ENCODE data around the gene MAPKAPK3. TPM values are rescaled to one million over a fixed set of nuclear protein-coding genes. Genes with fewer than 3 reads are reported as not detected.

MAPKAPK3 gene
- total RNA-seq, 1 donor from 2014 or later: 21.2 TPM

DNA sequence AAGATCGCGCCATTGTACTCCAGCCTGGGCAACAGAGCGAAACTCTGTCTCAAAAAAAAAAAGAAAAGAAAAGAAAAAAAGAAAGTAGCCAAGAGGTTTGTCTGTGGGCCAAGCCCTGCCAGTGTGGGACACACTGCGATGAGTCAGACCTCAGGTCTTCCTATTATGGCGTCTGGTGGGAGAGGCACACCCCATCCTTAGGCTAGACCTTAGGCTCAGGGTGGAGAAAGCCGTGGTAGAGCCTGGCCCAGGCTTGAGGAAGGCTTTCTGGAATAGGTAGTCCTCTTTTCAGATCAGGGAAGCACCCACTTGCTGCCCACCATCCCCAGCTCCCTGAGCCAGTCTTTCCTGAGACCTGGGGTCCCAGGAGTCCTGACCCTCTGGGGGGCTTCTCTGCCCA lies 41.6 kb upstream of the MAPKAPK3 start:
- Mint-ChIP-seq H3K27me3 (ENCODE audit: low read depth) (no peaks in the 10 kb centered on the region), H3K4me1 (ENCODE audit: low read depth) (peaks cover 11% of the 10 kb centered on the region), H3K9me3 (ENCODE audit: low read depth) (no peaks in the 10 kb centered on the region), H3K27ac (ENCODE audit: unreplicated experiment) (no peak overlapping the region), H3K4me3 (ENCODE audit: unreplicated experiment) (no peak overlapping the region), H3K36me3 (ENCODE audit: low read depth) (peaks cover 4% of the 10 kb centered on the region)
- no peak for DNase-seq (ENCODE audit: low spot score)
- no peak for TF ChIP-seq CTCF (IDR thresholded peaks at IDR 0.05)

DNA sequence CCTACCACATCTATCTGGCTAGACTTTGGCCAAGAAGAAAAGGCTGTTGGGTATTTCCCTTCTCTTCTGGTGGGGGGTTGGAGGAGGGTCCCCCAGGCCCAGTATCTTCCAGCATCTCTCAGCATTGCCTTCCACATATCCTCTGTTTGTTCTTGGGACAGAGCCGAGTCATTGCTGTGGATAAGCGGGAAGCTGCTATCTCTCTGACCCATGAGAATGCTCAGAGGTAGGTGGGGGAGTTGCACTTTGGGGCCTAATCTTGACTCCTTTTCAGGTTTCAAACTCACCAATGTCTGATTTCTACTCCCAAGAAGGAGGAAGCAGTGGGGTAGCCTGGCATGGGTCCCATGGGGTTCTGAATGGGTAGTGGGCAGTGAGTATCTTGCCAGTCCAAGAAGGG lies 39.6 kb upstream of the MAPKAPK3 start:
- no peak overlapping the region for H3K27ac Mint-ChIP-seq (ENCODE audit: unreplicated experiment)
- H3K4me3 Mint-ChIP-seq (ENCODE audit: unreplicated experiment): no peak overlapping the region
- peaks cover 6% of the 10 kb centered on the region for H3K36me3 Mint-ChIP-seq (ENCODE audit: low read depth)
- no peaks in the 10 kb centered on the region for H3K4me1 Mint-ChIP-seq (ENCODE audit: low read depth)
- no peaks in the 10 kb centered on the region for H3K27me3 Mint-ChIP-seq (ENCODE audit: low read depth)
- DNase-seq (ENCODE audit: low spot score): no peak
- TF ChIP-seq CTCF (IDR thresholded peaks at IDR 0.05): no peak
- H3K9me3 Mint-ChIP-seq (ENCODE audit: low read depth): no peaks in the 10 kb centered on the region

DNA sequence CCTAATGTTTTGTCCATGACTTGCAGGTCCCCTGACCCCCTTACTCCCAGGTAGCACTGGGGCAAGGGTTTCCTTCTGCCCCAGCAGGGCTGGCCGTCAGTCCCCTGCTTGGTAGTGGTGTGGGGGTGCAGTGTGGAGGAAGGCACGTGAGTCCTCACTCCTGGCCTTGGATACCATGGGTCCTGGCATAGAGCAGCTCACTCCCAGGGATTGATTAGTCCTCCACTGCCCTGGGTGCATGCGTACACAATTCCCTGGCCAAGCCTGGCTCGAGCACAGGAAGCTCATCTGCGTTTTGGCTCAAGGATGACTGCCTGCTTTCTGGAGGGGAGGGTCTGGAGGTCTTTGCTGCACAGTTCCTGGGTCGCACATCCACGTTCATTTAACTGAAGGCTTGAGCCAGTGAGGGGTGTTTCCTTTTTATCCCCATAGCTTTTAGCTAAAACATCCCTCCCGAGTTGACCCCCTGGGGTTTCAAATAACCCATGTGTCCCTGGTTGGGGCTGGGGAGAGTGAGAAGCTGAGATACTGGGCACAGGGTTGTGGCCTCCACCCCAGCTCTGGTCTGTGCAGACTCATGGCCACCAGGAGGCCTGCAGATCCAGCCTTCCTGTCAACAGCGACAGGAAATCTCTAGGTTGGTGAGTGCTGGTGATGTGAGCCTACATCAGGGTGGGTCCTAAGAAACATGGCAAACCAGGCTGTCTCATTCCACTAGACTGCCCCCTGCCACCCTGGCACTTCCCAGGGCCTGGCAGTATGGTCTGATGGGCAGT lies 36.1 kb upstream of the MAPKAPK3 start:
- no peaks in the 10 kb centered on the region for H3K27me3 Mint-ChIP-seq (ENCODE audit: low read depth)
- no peak overlapping the region for H3K27ac Mint-ChIP-seq (ENCODE audit: unreplicated experiment)
- H3K4me1 Mint-ChIP-seq (ENCODE audit: low read depth): peaks cover 5% of the 10 kb centered on the region
- H3K9me3 Mint-ChIP-seq (ENCODE audit: low read depth): no peaks in the 10 kb centered on the region
- no peak for TF ChIP-seq CTCF (IDR thresholded peaks at IDR 0.05)
- no peak for DNase-seq (ENCODE audit: low spot score)
- H3K4me3 Mint-ChIP-seq (ENCODE audit: unreplicated experiment): no peak overlapping the region
- H3K36me3 Mint-ChIP-seq (ENCODE audit: low read depth): peaks cover 9% of the 10 kb centered on the region

DNA sequence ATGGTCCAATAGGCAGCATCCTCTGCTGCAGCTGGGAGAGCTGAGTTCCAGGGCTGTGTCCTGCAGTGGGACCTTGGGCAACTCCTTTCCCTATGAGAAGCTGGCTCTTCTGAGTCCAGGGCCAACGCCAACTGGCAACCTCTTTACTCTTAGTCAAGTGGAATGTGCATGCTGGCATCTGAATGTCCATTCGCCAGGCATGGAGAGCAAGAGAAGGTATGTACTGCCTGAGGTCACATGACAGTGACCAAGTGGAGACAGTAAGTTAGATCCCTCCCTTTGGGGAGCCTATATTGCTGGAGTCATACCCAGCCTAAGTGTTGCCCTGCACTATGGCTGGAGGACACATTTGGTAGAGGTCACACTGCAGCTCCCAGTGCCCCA lies 35.5 kb upstream of the MAPKAPK3 start:
- Mint-ChIP-seq H3K27me3 (ENCODE audit: low read depth) (no peaks in the 10 kb centered on the region), H3K4me3 (ENCODE audit: unreplicated experiment) (no peak overlapping the region), H3K36me3 (ENCODE audit: low read depth) (peaks cover 9% of the 10 kb centered on the region), H3K27ac (ENCODE audit: unreplicated experiment) (no peak overlapping the region), H3K4me1 (ENCODE audit: low read depth) (peaks cover 5% of the 10 kb centered on the region), H3K9me3 (ENCODE audit: low read depth) (no peaks in the 10 kb centered on the region)
- no peak for DNase-seq (ENCODE audit: low spot score)
- no peak for TF ChIP-seq CTCF (IDR thresholded peaks at IDR 0.05)

- Mint-ChIP-seq H3K4me3 (ENCODE audit: unreplicated experiment) (no peak overlapping the region), H3K27me3 (ENCODE audit: low read depth) (no peaks in the 10 kb centered on the region), H3K36me3 (ENCODE audit: low read depth) (peaks cover 9% of the 10 kb centered on the region), H3K27ac (ENCODE audit: unreplicated experiment) (no peak overlapping the region), H3K9me3 (ENCODE audit: low read depth) (no peaks in the 10 kb centered on the region), H3K4me1 (ENCODE audit: low read depth) (peaks cover 5% of the 10 kb centered on the region)
- DNase-seq (ENCODE audit: low spot score): no peak
- no peak for TF ChIP-seq CTCF (IDR thresholded peaks at IDR 0.05)
Observed at GRCh38 chr3:50582083-50582482, 34.9 kb upstream of the MAPKAPK3 start.
